HUES48 (cell line): ENCODE data around the gene CDHR3.
"Not testable (repeated sequence)": the region's sequence is repeated elsewhere in the genome, so short reads cannot be mapped to it uniquely, and the experiment has no call there.

ENCODE experiments used
- H3K27ac ChIP-seq: one replicate; pipeline ENCODE4 v1.7.0; 2013; ENCODE audit warnings: low read depth, low read length, inconsistent platforms
- H3K27me3 ChIP-seq: 2 replicates; pipeline ENCODE4 v1.6.1; 2013; ENCODE audit warnings: mild to moderate bottlenecking, low read length; ENCODE audit not compliant: control insufficient read depth, insufficient read depth
- H3K36me3 ChIP-seq: 2 replicates; pipeline ENCODE4 v1.6.1; 2013; ENCODE audit warnings: low read length; ENCODE audit not compliant: control insufficient read depth, insufficient read depth
- H3K4me1 ChIP-seq: 2 replicates; pipeline ENCODE4 v1.6.1; 2013; ENCODE audit warnings: mild to moderate bottlenecking, low read length; ENCODE audit not compliant: control insufficient read depth, insufficient read depth
- H3K4me3 ChIP-seq: 2 replicates; pipeline ENCODE4 v1.5.1; 2013; ENCODE audit warnings: mild to moderate bottlenecking, low read depth, low read length
- H3K9ac ChIP-seq: 2 replicates; pipeline ENCODE4 v1.6.1; 2013; ENCODE audit warnings: mild to moderate bottlenecking, low read depth, low read length, moderate library complexity
- H3K9me3 ChIP-seq: 2 replicates; pipeline ENCODE4 v1.6.1; 2013; ENCODE audit warnings: low read length; ENCODE audit not compliant: control insufficient read depth, insufficient read depth

CDHR3 gene

GRCh38 chr7:105971845-105972244, 8.8 kb downstream of the CDHR3 start:
- no peaks in the 10 kb centered on the region for H3K27me3 ChIP-seq

GRCh38 chr7:105972276-105972675, 9.2 kb downstream of the CDHR3 start:
- Histone ChIP-seq H3K27me3 (no peaks in the 10 kb centered on the region), H3K9ac (no peak overlapping the region), H3K9me3 (no peaks in the 10 kb centered on the region), H3K27ac (no peak overlapping the region), H3K4me3 (no peak overlapping the region), H3K36me3 (no peaks in the 10 kb centered on the region), H3K4me1 (0 out of 2 replicates have a peak, but pooled peaks cover 4% of the 10 kb centered on the region)

More at GRCh38 chr7:105971845-105972244, 8.8 kb downstream of the CDHR3 start:
- Histone ChIP-seq H3K9ac (no peak overlapping the region), H3K4me3 (no peak overlapping the region), H3K36me3 (no peaks in the 10 kb centered on the region), H3K27ac (no peak overlapping the region), H3K4me1 (0 out of 2 replicates have a peak, but pooled peaks cover 4% of the 10 kb centered on the region), H3K9me3 (no peaks in the 10 kb centered on the region)

GRCh38 chr7:105974471-105974870, 11.4 kb downstream of the CDHR3 start:
- H3K9ac ChIP-seq = no peak overlapping the region
- no peak overlapping the region for H3K4me3 ChIP-seq
- no peaks in the 10 kb centered on the region for H3K9me3 ChIP-seq
- 0 out of 2 replicates have a peak, but pooled peaks cover 4% of the 10 kb centered on the region for H3K4me1 ChIP-seq
- H3K27ac ChIP-seq = no peak overlapping the region
- H3K36me3 ChIP-seq = no peaks in the 10 kb centered on the region
- H3K27me3 ChIP-seq = no peaks in the 10 kb centered on the region

GRCh38 chr7:105975770-105976417, 12.8 kb downstream of the CDHR3 start:
- Histone ChIP-seq H3K27ac (no peak overlapping the region), H3K36me3 (no peaks in the 10 kb centered on the region)

GRCh38 chr7:105976868-105977267, 13.8 kb downstream of the CDHR3 start:
- no peak overlapping the region for H3K27ac ChIP-seq
- H3K36me3 ChIP-seq = no peaks in the 10 kb centered on the region
- peaks cover 11% of the 10 kb centered on the region for H3K4me1 ChIP-seq
- no peaks in the 10 kb centered on the region for H3K9me3 ChIP-seq
- H3K27me3 ChIP-seq = no peaks in the 10 kb centered on the region
- H3K9ac ChIP-seq = no peak overlapping the region
- H3K4me3 ChIP-seq = no peak overlapping the region

More at GRCh38 chr7:105975770-105976417, 12.8 kb downstream of the CDHR3 start:
- H3K4me3 ChIP-seq = no peak overlapping the region
- H3K4me1 ChIP-seq = peaks cover 8% of the 10 kb centered on the region
- no peaks in the 10 kb centered on the region for H3K9me3 ChIP-seq
- no peaks in the 10 kb centered on the region for H3K27me3 ChIP-seq
- no peak overlapping the region for H3K9ac ChIP-seq

GRCh38 chr7:105978035-105978434, 15.0 kb downstream of the CDHR3 start:
- Histone ChIP-seq H3K9me3 (no peaks in the 10 kb centered on the region), H3K27me3 (no peaks in the 10 kb centered on the region), H3K4me3 (no peak overlapping the region), H3K27ac (no peak overlapping the region), H3K9ac (no peak overlapping the region), H3K4me1 (peaks cover 15% of the 10 kb centered on the region), H3K36me3 (no peaks in the 10 kb centered on the region)

GRCh38 chr7:105978974-105979373, 15.9 kb downstream of the CDHR3 start:
- Histone ChIP-seq H3K27ac (no peak overlapping the region), H3K27me3 (no peaks in the 10 kb centered on the region), H3K9me3 (no peaks in the 10 kb centered on the region), H3K4me1 (peaks cover 15% of the 10 kb centered on the region), H3K36me3 (no peaks in the 10 kb centered on the region), H3K4me3 (no peak overlapping the region), H3K9ac (no peak overlapping the region)

GRCh38 chr7:105979405-105979804, 16.3 kb downstream of the CDHR3 start:
- Histone ChIP-seq H3K9ac (no peak overlapping the region), H3K27me3 (no peaks in the 10 kb centered on the region), H3K9me3 (no peaks in the 10 kb centered on the region), H3K4me1 (peaks cover 15% of the 10 kb centered on the region), H3K27ac (no peak overlapping the region), H3K4me3 (no peak overlapping the region), H3K36me3 (no peaks in the 10 kb centered on the region)

GRCh38 chr7:105980645-105981396, 17.8 kb downstream of the CDHR3 start:
- H3K9me3 ChIP-seq = no peaks in the 10 kb centered on the region
- no peaks in the 10 kb centered on the region for H3K36me3 ChIP-seq
- H3K9ac ChIP-seq = no peak overlapping the region
- no peak overlapping the region for H3K27ac ChIP-seq
- no peak overlapping the region for H3K4me3 ChIP-seq
- H3K4me1 ChIP-seq = peaks cover 19% of the 10 kb centered on the region
- no peaks in the 10 kb centered on the region for H3K27me3 ChIP-seq

GRCh38 chr7:105982388-105982787, 19.3 kb downstream of the CDHR3 start:
- H3K4me1 ChIP-seq = peaks cover 35% of the 10 kb centered on the region

GRCh38 chr7:105984808-105985207, 21.7 kb downstream of the CDHR3 start:
- not testable (repeated sequence) for H3K9ac ChIP-seq, H3K4me3 ChIP-seq, H3K36me3 ChIP-seq, H3K27me3 ChIP-seq, H3K27ac ChIP-seq, H3K9me3 ChIP-seq
- peaks cover 54% of the 10 kb centered on the region for H3K4me1 ChIP-seq

More at GRCh38 chr7:105982388-105982787, 19.3 kb downstream of the CDHR3 start:
- no peak overlapping the region for H3K4me3 ChIP-seq
- H3K9ac ChIP-seq = no peak overlapping the region
- no peaks in the 10 kb centered on the region for H3K36me3 ChIP-seq
- no peak overlapping the region for H3K27ac ChIP-seq
- H3K27me3 ChIP-seq = no peaks in the 10 kb centered on the region
- no peaks in the 10 kb centered on the region for H3K9me3 ChIP-seq
